ENCODE data around the gene CEP126. TPM values are rescaled to one million over a fixed set of nuclear protein-coding genes. Genes with fewer than 3 reads are reported as not detected.

The CEP126 gene
- total and polyA plus RNA-seq, 10 donors: 0.76 to 4.4 (median 2.6) TPM

DNA sequence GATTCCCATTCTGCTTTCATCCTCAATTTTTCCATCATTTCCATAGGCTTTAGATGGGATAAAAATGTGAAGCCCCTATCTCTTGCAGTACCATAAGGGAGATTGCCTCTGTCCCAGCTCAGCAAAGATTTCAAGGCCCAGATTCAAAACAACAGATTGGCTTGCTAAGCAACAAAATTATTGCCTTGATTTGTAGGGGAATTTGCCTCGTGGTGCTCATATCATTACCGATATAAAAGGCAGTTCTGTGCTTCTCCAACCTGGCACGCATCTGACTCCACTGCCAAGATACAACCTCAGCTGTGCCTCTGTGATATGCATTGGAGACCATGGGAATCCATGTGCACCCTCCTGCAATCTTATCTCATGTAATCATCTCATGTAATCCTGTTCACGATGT, 25.0 kb upstream of the CEP126 start:
- H3K4me1 ChIP-seq: no peaks in the 10 kb centered on the region
- H3K36me3 ChIP-seq: no peaks in the 10 kb centered on the region
- no peak for TF ChIP-seq POLR2AphosphoS5 (IDR thresholded peaks at IDR 0.05)
- TF ChIP-seq POLR2A (IDR thresholded peaks at IDR 0.05): no peak
- no peak for TF ChIP-seq CTCF (IDR thresholded peaks at IDR 0.05 in 8 of 11, conservative IDR thresholded peaks at IDR 0.05 in 3 of 11)
- H3K27ac ChIP-seq: no peak overlapping the region
- no peaks in the 10 kb centered on the region for H3K27me3 ChIP-seq (replicated peaks in 1 of 7)
- intact Hi-C loops (cut with DNase I; ENCODE audit: low total_unique reads): no loop called here
- 78 to 82% (median 80%) methylated on average over 4 of the region's 4 CpGs for WGBS, 5 donors
- no peak for DNase-seq
- H3K9me3 ChIP-seq: no peaks in the 10 kb centered on the region
- H3K4me3 ChIP-seq: no peak overlapping the region

DNA sequence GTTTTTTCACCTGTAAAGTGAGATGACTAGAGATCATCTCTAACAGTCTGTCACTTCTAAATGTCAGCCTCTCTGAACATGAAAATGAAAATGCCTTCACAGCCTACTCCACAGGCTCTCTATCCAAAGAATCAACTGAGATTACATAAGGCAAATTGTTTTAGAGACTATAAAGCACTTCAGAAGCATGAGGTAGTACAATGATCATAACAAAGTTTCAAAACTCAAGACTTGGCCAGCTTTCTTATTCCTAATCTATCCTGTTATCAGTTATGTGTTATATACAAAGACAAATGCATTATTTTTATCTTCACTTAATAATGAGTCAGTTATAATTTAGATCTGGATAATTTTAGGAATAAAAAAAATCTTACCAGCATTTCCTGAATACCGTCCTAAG, 20.3 kb upstream of the CEP126 start:
- H3K36me3 ChIP-seq: no peaks in the 10 kb centered on the region
- H3K9me3 ChIP-seq: no peaks in the 10 kb centered on the region
- 36 to 66% (median 60%) methylated on average over 1 of the region's 1 CpG for WGBS, 5 donors

DNA sequence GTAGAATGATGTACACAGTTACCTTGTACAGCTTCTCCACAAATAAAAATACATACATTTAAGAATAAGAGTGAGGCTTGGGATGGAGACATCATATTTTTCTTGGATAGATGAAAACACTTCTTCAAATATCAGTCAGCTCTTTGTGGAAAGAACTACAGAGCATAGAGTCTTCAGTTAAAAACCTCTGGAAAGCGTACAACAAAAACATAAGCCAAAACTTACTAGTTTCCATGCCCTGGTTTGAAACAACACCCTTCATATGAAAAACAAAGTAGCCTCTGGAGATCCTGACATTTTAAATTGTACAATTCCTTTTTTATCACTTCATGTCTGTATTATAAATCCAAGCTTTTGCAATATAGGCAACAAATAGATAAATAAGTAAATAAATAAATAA, 7.0 kb upstream of the CEP126 start:
- 85 to 100% (median 91%) methylated on average over 1 of the region's 1 CpG for WGBS, 5 donors
- Histone ChIP-seq H3K27me3 (replicated peaks in 1 of 7) (peaks cover 0 to 9% (median 0%) of the 10 kb centered on the region in 7 donors), H3K9me3 (no peaks in the 10 kb centered on the region), H3K36me3 (no peaks in the 10 kb centered on the region), H3K4me1 (no peaks in the 10 kb centered on the region), H3K27ac (no peak overlapping the region), H3K4me3 (no peak overlapping the region)
- TF ChIP-seq POLR2AphosphoS5 (IDR thresholded peaks at IDR 0.05): no peak
- DNase-seq: no peak
- intact Hi-C loops (cut with DNase I; ENCODE audit: low total_unique reads): no loop called here

More for the DNA sequence above, 20.3 kb upstream of the CEP126 start:
- TF ChIP-seq POLR2A (IDR thresholded peaks at IDR 0.05): no peak
- TF ChIP-seq POLR2AphosphoS5 (IDR thresholded peaks at IDR 0.05): no peak
- no peak for TF ChIP-seq CTCF (IDR thresholded peaks at IDR 0.05 in 8 of 11, conservative IDR thresholded peaks at IDR 0.05 in 3 of 11)
- DNase-seq: no peak
- Histone ChIP-seq H3K27me3 (replicated peaks in 1 of 7) (peaks cover 0 to 3% (median 0%) of the 10 kb centered on the region in 7 donors), H3K4me3 (no peak overlapping the region), H3K27ac (no peak overlapping the region), H3K4me1 (no peaks in the 10 kb centered on the region)
- intact Hi-C loops (cut with DNase I; ENCODE audit: low total_unique reads): no loop called here

DNA sequence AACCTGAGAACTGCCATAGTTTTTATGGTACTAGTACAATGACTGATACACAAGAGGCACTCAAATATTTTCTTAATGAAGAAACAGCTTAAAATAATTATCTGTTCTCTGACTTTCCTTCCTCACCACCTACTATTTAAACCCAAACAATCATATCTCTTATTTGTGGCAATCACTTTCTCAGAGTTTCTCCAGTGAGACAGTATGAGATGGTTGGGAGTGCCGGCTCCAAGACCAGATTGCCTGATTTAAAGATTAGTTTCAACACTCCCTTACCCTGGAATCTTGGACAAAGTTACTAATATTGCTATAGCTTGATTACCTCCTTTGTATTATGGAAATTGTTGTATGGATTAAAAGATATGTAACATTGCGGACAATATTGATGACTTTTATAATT, 5.7 kb upstream of the CEP126 start:
- Histone ChIP-seq H3K9me3 (no peaks in the 10 kb centered on the region), H3K4me3 (no peak overlapping the region), H3K4me1 (peaks cover 0 to 4% (median 2%) of the 10 kb centered on the region in 6 donors), H3K27ac (no peak overlapping the region), H3K36me3 (no peaks in the 10 kb centered on the region), H3K27me3 (replicated peaks in 1 of 7) (peaks cover 0 to 3% (median 0%) of the 10 kb centered on the region in 7 donors)
- TF ChIP-seq POLR2A (IDR thresholded peaks at IDR 0.05) (no peak), CTCF (IDR thresholded peaks at IDR 0.05 in 8 of 11, conservative IDR thresholded peaks at IDR 0.05 in 3 of 11) (no peak), POLR2AphosphoS5 (IDR thresholded peaks at IDR 0.05) (no peak)
- no peak for DNase-seq
- intact Hi-C loops (cut with DNase I; ENCODE audit: low total_unique reads): no loop called here
- WGBS, 5 donors: 87 to 96% (median 91%) methylated on average over 2 of the region's 2 CpGs

- no peaks in the 10 kb centered on the region for H3K27me3 ChIP-seq (replicated peaks in 1 of 7)
- no peaks in the 10 kb centered on the region for H3K36me3 ChIP-seq
- no peaks in the 10 kb centered on the region for H3K9me3 ChIP-seq
- no peak for DNase-seq
- TF ChIP-seq POLR2AphosphoS5 (IDR thresholded peaks at IDR 0.05) (no peak), CTCF (IDR thresholded peaks at IDR 0.05 in 8 of 11, conservative IDR thresholded peaks at IDR 0.05 in 3 of 11) (no peak), POLR2A (IDR thresholded peaks at IDR 0.05) (no peak)
- 55 to 71% (median 65%) methylated on average over 3 of the region's 3 CpGs for WGBS, 5 donors
- no peak overlapping the region for H3K4me3 ChIP-seq
- intact Hi-C loops (cut with DNase I; ENCODE audit: low total_unique reads): no loop called here
- peaks cover 0 to 29% (median 17%) of the 10 kb centered on the region in 6 donors for H3K4me1 ChIP-seq
- H3K27ac ChIP-seq: no peak overlapping the region
These were observed 2.0 kb upstream of the CEP126 start for GRCh38 chr11:101912823-101913284.
